H9 (cell line): ENCODE data around the gene RCOR2. TPM values are rescaled to one million over a fixed set of nuclear protein-coding genes. Genes with fewer than 3 reads are reported as not detected.

Experiments used
- DNase-seq: peaks from one replicate; pipeline ENCODE4 v3.0.0-alpha.2; 2017
- H2AFZ ChIP-seq: one replicate; pipeline ENCODE4 v1.6.1; 2013; ENCODE audit warnings: mild to moderate bottlenecking, low read length, control low read depth, moderate library complexity
- H2AK5ac ChIP-seq: 2 replicates; pipeline ENCODE4 v1.6.1; 2013; ENCODE audit warnings: low read length, control low read depth, mixed read lengths; ENCODE audit not compliant: insufficient read length
- H2BK120ac ChIP-seq: one replicate; pipeline ENCODE4 v1.6.1; 2013; ENCODE audit warnings: low read depth, mild to moderate bottlenecking, low read length, control low read depth, inconsistent platforms; ENCODE audit not compliant: poor library complexity, severe bottlenecking
- H2BK12ac ChIP-seq: 2 replicates; pipeline ENCODE4 v1.6.1; 2013; ENCODE audit warnings: low read length, control low read depth, mixed read lengths, low read depth; ENCODE audit not compliant: insufficient read length
- H2BK15ac ChIP-seq: 2 replicates; pipeline ENCODE4 v1.6.1; 2013; ENCODE audit warnings: low read depth, low read length, control low read depth
- H2BK20ac ChIP-seq: one replicate; pipeline ENCODE4 v1.6.1; 2013; ENCODE audit warnings: low read depth, mild to moderate bottlenecking, low read length, control low read depth, inconsistent platforms; ENCODE audit not compliant: poor library complexity, severe bottlenecking
- H2BK5ac ChIP-seq: 2 replicates; pipeline ENCODE4 v1.6.1; 2013; ENCODE audit warnings: low read length, control low read depth, mixed read lengths; ENCODE audit not compliant: insufficient read length
- H3K14ac ChIP-seq: 2 replicates; pipeline ENCODE4 v1.6.1; 2013; ENCODE audit warnings: low read length, control low read depth; ENCODE audit not compliant: insufficient read depth
- H3K18ac ChIP-seq: 2 replicates; pipeline ENCODE4 v1.6.1; 2013; ENCODE audit warnings: low read depth, mild to moderate bottlenecking, mixed read lengths, low read length, control low read depth; ENCODE audit not compliant: insufficient read length
- H3K23ac ChIP-seq: 2 replicates; pipeline ENCODE4 v1.6.1; 2013; ENCODE audit warnings: low read length, control low read depth, mixed read lengths, low read depth; ENCODE audit not compliant: insufficient read length
- H3K23me2 ChIP-seq: 2 replicates; pipeline ENCODE4 v1.6.1; 2013; ENCODE audit warnings: low read depth, mild to moderate bottlenecking, mixed read lengths, low read length, control low read depth; ENCODE audit not compliant: insufficient read length, poor library complexity, severe bottlenecking
- H3K27ac ChIP-seq: 2 replicates; pipeline ENCODE4 v1.5.1; 2013; ENCODE audit warnings: low read length, control low read depth, mixed read lengths, low read depth; ENCODE audit not compliant: insufficient read length
- H3K27me3 ChIP-seq: 2 replicates; pipeline ENCODE4 v1.6.1; 2013; ENCODE audit warnings: low read length, control low read depth, inconsistent platforms; ENCODE audit not compliant: insufficient read depth
- H3K4ac ChIP-seq: 2 replicates; pipeline ENCODE4 v1.6.1; 2013; ENCODE audit warnings: low read depth, mild to moderate bottlenecking, control low read depth, inconsistent platforms, low read length, moderate library complexity
- H3K4me1 ChIP-seq: 2 replicates; pipeline ENCODE4 v1.6.1; 2013; ENCODE audit warnings: low read length, control low read depth, inconsistent platforms; ENCODE audit not compliant: insufficient read depth
- H3K4me2 ChIP-seq: 2 replicates; pipeline ENCODE4 v1.6.1; 2013; ENCODE audit warnings: low read length, control low read depth, mixed read lengths; ENCODE audit not compliant: insufficient read length, insufficient read depth
- H3K56ac ChIP-seq: 2 replicates; pipeline ENCODE4 v1.6.1; 2013; ENCODE audit warnings: low read depth, mild to moderate bottlenecking, mixed read lengths, low read length, control low read depth; ENCODE audit not compliant: insufficient read length
- H3K79me1 ChIP-seq: 2 replicates; pipeline ENCODE4 v1.6.1; 2013; ENCODE audit warnings: low read depth, mild to moderate bottlenecking, moderate library complexity, low read length, control low read depth, inconsistent platforms; ENCODE audit not compliant: insufficient read depth, poor library complexity, severe bottlenecking
- H3K79me2 ChIP-seq: 2 replicates; pipeline ENCODE4 v1.6.1; 2013; ENCODE audit warnings: low read length, control low read depth, inconsistent platforms; ENCODE audit not compliant: insufficient read depth
- H3K9ac ChIP-seq: 2 replicates; pipeline ENCODE4 v1.6.1; 2013; ENCODE audit warnings: low read length, control low read depth, mixed read lengths; ENCODE audit not compliant: insufficient read length; ENCODE audit errors: extremely low read depth
- H3K9me3 ChIP-seq: one replicate; pipeline ENCODE4 v1.6.1; 2013; ENCODE audit warnings: low read depth, low read length, inconsistent platforms; ENCODE audit not compliant: control insufficient read depth
- H3T11ph ChIP-seq: one replicate; pipeline ENCODE4 v1.6.1; 2013; ENCODE audit warnings: mild to moderate bottlenecking, low read length, control low read depth, inconsistent platforms
- H4K20me1 ChIP-seq: one replicate; pipeline ENCODE4 v1.6.1; 2013; ENCODE audit not compliant: control insufficient read depth, insufficient read length, insufficient read depth
- H4K5ac ChIP-seq: 2 replicates; pipeline ENCODE4 v1.6.1; 2013; ENCODE audit warnings: low read depth, mild to moderate bottlenecking, mixed read lengths, low read length, control low read depth; ENCODE audit not compliant: insufficient read length
- H4K8ac ChIP-seq: replicated peaks from 2 replicates; pipeline ENCODE4 v1.6.1; 2013; ENCODE audit warnings: low read length, control low read depth, mixed read lengths, low read depth; ENCODE audit not compliant: insufficient read length
- H4K91ac ChIP-seq: 2 replicates; pipeline ENCODE4 v1.6.1; 2013; ENCODE audit warnings: low read depth, mild to moderate bottlenecking, moderate library complexity, mixed read lengths, low read length, control low read depth; ENCODE audit not compliant: insufficient read length
- H3K27ac Mint-ChIP-seq, 3 experiments: 2 replicates in 2 of 3; 3 replicates in 1 of 3; pipeline ENCODE4 v1.8.0; 2020 to 2021; ENCODE audit warnings: mixed read lengths in 3 of 3, mild to moderate bottlenecking in 1 of 3, moderate library complexity in 1 of 3
- H3K27me3 Mint-ChIP-seq: 2 replicates; pipeline ENCODE4 v1.8.0; 2021; ENCODE audit warnings: low read depth, mild to moderate bottlenecking, moderate library complexity, mixed read lengths
- H3K36me3 Mint-ChIP-seq, 3 experiments: 2 replicates in 2 of 3; 3 replicates in 1 of 3; pipeline ENCODE4 v1.8.0; 2020 to 2021; ENCODE audit warnings: low read depth in 3 of 3, mixed read lengths in 3 of 3; ENCODE audit not compliant: insufficient read depth in 1 of 3
- H3K4me1 Mint-ChIP-seq, 2 experiments: 2 replicates each; pipeline ENCODE4 v1.8.0; 2020; ENCODE audit warnings: mixed read lengths in 2 of 2
- H3K4me3 Mint-ChIP-seq, 2 experiments: 2 replicates in 1 of 2; 3 replicates in 1 of 2; pipeline ENCODE4 v1.8.0; 2020 to 2021; ENCODE audit warnings: mild to moderate bottlenecking in 2 of 2, mixed read lengths in 2 of 2, moderate library complexity in 1 of 2
- H3K9me3 Mint-ChIP-seq, 2 experiments: 2 replicates in 1 of 2; 3 replicates in 1 of 2; pipeline ENCODE4 v1.8.0; 2020; ENCODE audit warnings: mild to moderate bottlenecking in 2 of 2, mixed read lengths in 2 of 2, moderate library complexity in 1 of 2
- CTCF ChIP-seq: fragments of 200-600 bp; sonication (generic); conservative IDR thresholded peaks from 3 replicates; pipeline ENCODE4 v1.8.0; 2021; ENCODE audit warnings: antibody characterized with exemption, mild to moderate bottlenecking
- WGBS: extraction: QIAGEN DNeasy Blood & Tissue Kit; methylation state at CpG from one replicate; pipeline ENCODE4 v1.1.7; 2013; ENCODE audit warnings: missing lambda C conversion rate, low lambda C conversion rate, mixed read lengths; ENCODE audit not compliant: insufficient read length; ENCODE audit errors: extremely low coverage; 5-methylcytosine and 5-hydroxymethylcytosine counted together
- total RNA-seq: library from RNA; stranded (reverse); gene quantifications from 2 replicates; pipeline ENCODE4 v1.2.1, GENCODE V29; 2021

Gene RCOR2
- total RNA-seq, 1 experiment from 2014 or later, result 118 TPM

- no peak overlapping the region for H2BK120ac ChIP-seq
- TF ChIP-seq CTCF, result no peak
- Mint-ChIP-seq H3K27ac (no peak overlapping the region), H3K27me3 (no peaks in the 10 kb centered on the region; the same call in 1 of the 2 replicates), H3K36me3 (peaks cover 6 to 40% (median 35%) of the 10 kb centered on the region in 3 experiments; a peak in 6 of 7 replicates), H3K4me3 (no peak overlapping the region), H3K4me1 (peaks cover 13 to 30% of the 10 kb centered on the region in 2 experiments), H3K9me3 (no peaks in the 10 kb centered on the region)
- H2AK5ac ChIP-seq, result no peak overlapping the region
- peaks cover 3% of the 10 kb centered on the region for H3K79me1 ChIP-seq
- no peak overlapping the region for H4K91ac ChIP-seq
- H2BK20ac ChIP-seq, result no peak overlapping the region
- H2AFZ ChIP-seq, result no peak overlapping the region
- WGBS, result no CpG with 5 or more reads among the region's 6 CpGs
- no peaks in the 10 kb centered on the region for H3K23me2 ChIP-seq
- no peak overlapping the region for H4K8ac ChIP-seq
- no peaks in the 10 kb centered on the region for H3K9me3 ChIP-seq
- no peaks in the 10 kb centered on the region for H3K4me1 ChIP-seq
- DNase-seq, result no peak
- no peaks in the 10 kb centered on the region for H3K27me3 ChIP-seq
- peaks cover 9% of the 10 kb centered on the region; the same call in 1 of the 2 replicates for H3K79me2 ChIP-seq
- no peak overlapping the region for H4K5ac ChIP-seq
- H3K4me2 ChIP-seq, result no peak overlapping the region
- H3K56ac ChIP-seq, result no peak overlapping the region
- H3K14ac ChIP-seq, result no peak overlapping the region
- H3K9ac ChIP-seq, result no peak overlapping the region
- no peak overlapping the region for H3K23ac ChIP-seq
- H2BK12ac ChIP-seq, result no peak overlapping the region
- H2BK15ac ChIP-seq, result no peak overlapping the region
- H3K27ac ChIP-seq, result no peak overlapping the region
- no peak overlapping the region for H3T11ph ChIP-seq
- H2BK5ac ChIP-seq, result no peak overlapping the region
- no peak overlapping the region for H3K18ac ChIP-seq
- H4K20me1 ChIP-seq, result no peaks in the 10 kb centered on the region
- H3K4ac ChIP-seq, result no peak overlapping the region
Observed at GRCh38 chr11:63893355-63893754, 23.6 kb downstream of the RCOR2 start.
